GM19351 (cell line): ENCODE data around the gene LIMK2.
"Not testable (repeated sequence)": the region's sequence is repeated elsewhere in the genome, so short reads cannot be mapped to it uniquely, and the experiment has no call there.

Source experiments
- ATAC-seq: cut with Tn5 transposase; IDR thresholded peaks from one replicate; pipeline ENCODE4 v1.9.1; 2021; ENCODE audit warnings: mild to moderate bottlenecking, moderate library complexity; ENCODE audit not compliant: unreplicated experiment

The LIMK2 gene

GRCh38 chr22:31210556-31211421 is 1.3 kb upstream of the LIMK2 start:
- no peak for ATAC-seq

DNA sequence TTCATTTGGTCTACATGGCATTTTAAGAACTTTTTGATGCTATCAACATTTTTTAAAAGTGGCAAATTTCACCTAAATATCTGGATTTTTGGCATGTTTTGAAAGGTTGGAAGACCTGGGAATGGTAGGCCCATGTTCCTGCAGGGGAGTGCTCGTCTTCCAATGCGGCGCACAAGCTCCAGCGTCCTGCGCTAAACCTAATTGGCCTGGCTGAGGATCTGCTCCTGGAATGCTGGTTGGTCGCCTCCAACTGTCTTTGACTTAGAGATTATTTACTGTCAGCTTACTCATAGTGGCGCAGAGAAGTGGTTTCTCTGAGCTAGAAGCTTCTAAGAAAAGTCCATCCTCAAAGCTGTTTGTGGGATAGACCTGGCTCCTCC is 626 bp upstream of the LIMK2 start:
- no peak for ATAC-seq

GRCh38 chr22:31212783-31213629 is 908 bp downstream of the LIMK2 start:
- no peak for ATAC-seq

DNA sequence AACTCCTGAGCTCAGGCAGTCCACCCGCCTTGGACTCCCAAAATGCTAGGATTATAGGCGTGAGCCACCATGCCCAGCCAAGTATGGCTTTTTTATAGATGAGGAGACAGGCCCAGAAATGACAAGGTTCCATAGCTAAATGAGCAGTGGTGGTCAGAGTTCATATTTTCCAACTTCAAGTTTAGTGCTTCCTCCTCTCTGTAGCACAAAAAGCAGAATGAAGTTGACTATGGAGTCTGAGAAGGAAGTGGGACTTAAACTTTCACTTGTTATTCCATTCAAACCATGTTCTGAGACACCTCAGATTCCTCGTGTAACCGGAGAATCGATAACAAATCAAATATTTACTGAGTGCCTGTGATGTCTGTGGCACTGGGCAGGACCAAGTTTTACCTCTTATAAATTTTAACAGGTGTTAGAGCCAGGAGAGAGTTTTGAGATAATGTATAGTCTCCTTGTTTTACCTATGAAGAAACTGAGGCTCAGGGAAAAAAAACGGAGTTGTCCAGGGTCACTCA is 3.0 kb downstream of the LIMK2 start:
- no peak for ATAC-seq

DNA sequence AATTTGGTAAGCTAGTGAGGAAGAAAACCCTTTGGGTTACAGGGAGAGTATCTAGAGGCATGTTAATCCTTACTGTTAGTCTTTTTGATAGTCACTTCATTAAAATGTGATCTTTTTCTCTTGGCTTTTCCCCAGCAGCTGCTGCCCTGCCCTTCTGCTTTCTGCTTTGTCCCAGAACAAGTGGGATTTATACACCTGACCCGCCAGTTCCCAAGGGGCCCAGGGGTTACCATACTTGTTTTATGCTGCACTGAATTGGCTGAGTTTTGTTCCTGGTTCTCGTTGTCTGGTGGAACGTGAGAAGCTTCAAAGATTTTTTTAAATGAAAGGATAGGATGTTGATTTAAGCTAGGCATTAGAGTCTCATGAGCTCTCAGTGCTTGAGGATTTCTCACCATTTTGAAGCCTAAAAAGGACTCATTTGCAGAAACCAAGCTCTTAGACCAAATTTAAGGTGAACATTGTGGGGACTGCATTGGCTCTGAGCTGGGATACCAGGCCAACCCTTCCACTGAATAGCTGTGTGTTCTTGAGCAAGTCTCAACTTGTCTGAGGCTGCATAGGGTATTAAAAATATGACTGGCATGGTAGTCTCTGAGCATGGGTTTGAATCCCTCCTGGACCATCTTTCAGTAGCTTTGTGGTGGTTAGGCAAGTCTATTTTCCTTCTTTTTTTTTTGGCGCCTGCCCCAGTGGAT is 6.6 kb downstream of the LIMK2 start:
- no peak for ATAC-seq

DNA sequence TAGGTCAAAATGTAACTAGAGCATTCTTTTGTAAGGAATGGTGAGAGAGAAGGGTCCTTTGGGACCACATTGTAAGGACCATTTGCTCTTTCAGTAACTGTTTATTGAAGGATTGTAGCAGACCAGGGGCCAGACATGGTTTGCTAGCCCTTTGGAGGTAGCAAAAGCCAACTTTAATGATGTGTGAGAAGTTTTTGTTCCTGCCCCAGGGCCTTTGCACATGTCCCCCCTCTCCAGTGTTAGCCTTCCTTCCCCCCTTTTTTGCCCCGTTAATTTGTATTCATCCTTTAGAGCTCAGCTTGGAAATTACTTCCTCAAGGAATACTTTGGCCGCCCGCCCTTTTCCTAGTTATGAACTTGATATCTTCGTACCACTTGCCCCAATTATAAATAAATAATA is 9.0 kb downstream of the LIMK2 start:
- ATAC-seq = no peak

- no peak for ATAC-seq
Measured at GRCh38 chr22:31222736-31223135, 10.6 kb downstream of the LIMK2 start.

- ATAC-seq = no peak
Measured at GRCh38 chr22:31223786-31224191, 11.7 kb downstream of the LIMK2 start.

DNA sequence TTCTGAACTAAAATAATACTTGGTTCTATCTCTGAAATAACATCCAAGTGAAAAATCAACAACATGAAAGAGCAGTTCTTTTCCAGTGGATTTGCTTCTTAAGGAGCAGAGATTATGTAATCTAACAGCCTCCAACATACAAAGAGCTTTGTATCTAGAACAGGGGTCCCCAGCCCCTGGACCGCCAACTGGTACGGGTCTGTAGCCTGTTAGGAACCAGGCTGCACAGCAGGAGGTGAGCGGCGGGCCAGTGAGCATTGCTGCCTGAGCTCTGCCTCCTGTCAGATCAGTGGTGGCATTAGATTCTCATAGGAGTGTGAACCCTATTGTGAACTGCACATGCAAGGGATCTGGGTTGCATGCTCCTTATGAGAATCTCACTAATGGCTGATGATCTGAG is 12.6 kb downstream of the LIMK2 start:
- not testable (repeated sequence) for ATAC-seq

GRCh38 chr22:31227186-31227585 is 15.1 kb downstream of the LIMK2 start:
- ATAC-seq = no peak

DNA sequence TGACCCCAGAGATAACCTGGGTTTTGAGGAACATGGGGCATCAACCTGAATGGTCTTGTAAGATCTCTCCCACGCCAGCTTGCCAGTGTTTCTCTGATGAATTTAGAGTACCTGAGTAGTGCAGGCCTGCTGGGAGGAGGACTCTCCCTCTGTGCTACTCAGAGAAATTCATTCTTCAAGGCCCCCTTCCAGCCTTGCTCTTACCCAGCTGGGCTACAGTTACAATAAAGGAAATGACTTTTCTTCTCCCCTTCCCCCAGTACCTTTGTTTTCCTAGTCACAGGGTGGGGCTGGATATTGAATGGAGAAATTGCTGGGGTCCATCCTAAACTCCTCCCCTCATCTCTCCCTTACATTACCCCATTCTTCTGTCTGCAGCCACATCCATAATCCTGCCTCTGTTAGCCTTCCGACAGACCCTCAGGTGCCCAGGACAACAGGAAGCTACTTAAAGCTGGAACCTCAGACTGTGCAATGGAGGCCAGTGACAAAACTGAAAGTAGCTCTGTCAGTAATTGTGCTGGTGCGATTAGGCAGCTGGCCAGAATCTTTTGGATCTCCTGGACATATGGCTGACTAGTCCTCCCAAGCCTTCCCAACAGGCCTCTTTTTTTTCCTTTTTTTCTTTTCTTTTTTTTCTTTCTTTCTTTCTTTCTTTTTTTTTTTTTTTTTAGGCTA is 17.4 kb downstream of the LIMK2 start:
- ATAC-seq = no peak

- no peak for ATAC-seq
Measured at GRCh38 chr22:31230155-31230870, 18.2 kb downstream of the LIMK2 start.

GRCh38 chr22:31230871-31231621 is 18.9 kb downstream of the LIMK2 start:
- ATAC-seq = no peak

DNA sequence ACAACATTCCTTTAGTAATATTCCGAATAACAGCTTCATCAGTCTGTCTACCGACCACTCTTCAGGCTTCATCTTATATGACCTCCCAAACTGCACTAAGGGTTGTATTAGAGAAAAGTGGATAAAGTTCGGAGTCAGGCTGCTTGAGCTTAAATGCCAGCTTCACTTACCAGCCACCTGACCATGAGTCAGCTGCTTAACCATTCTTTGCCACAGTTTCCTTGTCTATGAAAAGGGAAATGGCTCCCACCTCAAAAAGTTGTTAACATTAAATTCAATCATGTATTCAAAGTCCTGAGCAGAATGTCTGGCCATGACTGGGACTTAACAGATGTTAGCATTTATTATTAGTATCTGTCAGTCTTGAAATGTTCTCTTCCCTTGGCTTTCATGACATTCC is 20.9 kb downstream of the LIMK2 start:
- no peak for ATAC-seq

- no peak for ATAC-seq
Measured at GRCh38 chr22:31235081-31235480, 23.0 kb downstream of the LIMK2 start.

GRCh38 chr22:31236044-31236443 is 23.9 kb downstream of the LIMK2 start:
- not testable (repeated sequence) for ATAC-seq

DNA sequence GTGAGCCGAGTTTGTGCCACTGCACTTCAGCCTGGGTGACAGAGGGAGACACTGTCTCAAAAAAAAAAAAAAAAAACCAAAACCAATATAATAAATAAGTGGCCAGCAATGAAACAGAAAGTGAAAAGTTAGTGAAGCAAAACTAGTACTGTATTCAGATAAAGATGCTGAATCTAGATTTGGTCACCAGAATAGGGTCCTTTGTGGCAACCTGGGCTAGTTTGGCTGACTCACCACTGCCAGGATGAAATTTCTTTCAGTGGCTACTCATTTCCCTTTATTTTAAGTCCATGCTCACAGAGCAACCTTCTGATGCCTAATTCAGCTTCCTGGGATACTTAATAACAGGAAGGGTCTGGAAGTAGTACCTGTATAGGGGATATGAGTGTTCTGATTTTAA is 26.0 kb downstream of the LIMK2 start:
- ATAC-seq = no peak

- ATAC-seq = no peak
Measured at GRCh38 chr22:31239771-31240370, 27.8 kb downstream of the LIMK2 start.

- no peak for ATAC-seq
Measured at GRCh38 chr22:31241200-31241599, 29.1 kb downstream of the LIMK2 start.
